Sigmoid colon (tissue), 4 donors: ENCODE results near the gene NLRP1.

Source experiments
- CTCF ChIP-seq, 4 experiments: fragments of 450-650 bp in 3 of 4; fragments of 200-600 bp in 1 of 4; IDR thresholded peaks; one replicate each; pipeline ENCODE4 v1.5.1; 2016 to 2019; ENCODE audit warnings: antibody characterized with exemption in 4 of 4, mild to moderate bottlenecking in 3 of 4, moderate library complexity in 2 of 4
- EP300 ChIP-seq, 4 donors: sonication (generic); formaldehyde crosslinking; IDR thresholded peaks; one replicate each; pipeline ENCODE4 v1.6.1; 2017; ENCODE audit warnings: antibody characterized with exemption in 4 of 4
- POLR2A ChIP-seq, 2 donors: fragments of 450-650 bp; IDR thresholded peaks; one replicate each; pipeline ENCODE4 v1.6.1; 2016; ENCODE audit warnings: antibody characterized with exemption in 2 of 2, mild to moderate bottlenecking in 2 of 2, moderate library complexity in 2 of 2
- POLR2AphosphoS5 ChIP-seq, 4 donors: sonication (generic); formaldehyde crosslinking; IDR thresholded peaks; one replicate each; pipeline ENCODE4 v1.6.1; 2017; ENCODE audit warnings: antibody characterized with exemption in 4 of 4

GRCh38 chr17:5619088-5619740, 34.9 kb upstream of the NLRP1 start:
- TF ChIP-seq CTCF (IDR thresholded peaks at IDR 0.05) (no peak), POLR2AphosphoS5 (IDR thresholded peaks at IDR 0.05) (no peak), EP300 (IDR thresholded peaks at IDR 0.05) (no peak), POLR2A (IDR thresholded peaks at IDR 0.05) (no peak)
